ENCODE measurements around the gene CADM1.

GRCh38 chr11:115476463-115477286 lies 27.5 kb downstream of the CADM1 start:
- TF ChIP-seq CTCF (IDR thresholded peaks at IDR 0.05; ENCODE audit: borderline replicate concordance, extremely low read depth, low read length, poor library complexity, severe bottlenecking) = no peak
- no peak for TF ChIP-seq EZH2 (IDR thresholded peaks at IDR 0.05; ENCODE audit: borderline replicate concordance, low read depth, low read length, severe bottlenecking)

All from DND-41 (cell line).